Measurements from ENCODE around the gene PRKAR1B. TPM values are rescaled to one million over a fixed set of nuclear protein-coding genes. Genes with fewer than 3 reads are reported as not detected.

PRKAR1B gene
- total and polyA plus RNA-seq, 10 of the 15 experiments (the other 5 are each of a cell fraction or from before 2014, with no cell fraction given) = 1.4 to 45.6 (median 19.3) TPM

GRCh38 chr7:763762-764161, 36.7 kb upstream of the PRKAR1B start:
- Histone ChIP-seq H3K4me1 (ENCODE audit: control insufficient read depth, insufficient read depth, low read length) (no peaks in the 10 kb centered on the region), H3K4me3 (no peak overlapping the region), H3K27ac (ENCODE audit: control insufficient read depth, insufficient read depth) (no peak overlapping the region), H3K9ac (ENCODE audit: control insufficient read depth, insufficient read depth, low read length) (no peak overlapping the region), H4K20me1 (ENCODE audit: control insufficient read depth, insufficient read depth) (no peaks in the 10 kb centered on the region), H2AFZ (ENCODE audit: control insufficient read depth, low read depth, low read length) (no peak overlapping the region), H3K27me3 (replicated peaks in 1 of 2; ENCODE audit: control insufficient read depth in 2 of 2, insufficient read depth in 2 of 2, low read length in 1 of 2) (no peaks in the 10 kb centered on the region), H3K4me2 (ENCODE audit: control insufficient read depth, insufficient read depth) (no peak overlapping the region), H3K9me3 (replicated peaks; ENCODE audit: control insufficient read depth, insufficient read depth, low read length) (no peaks in the 10 kb centered on the region), H3K79me2 (ENCODE audit: control insufficient read depth, insufficient read depth, low read length) (no peaks in the 10 kb centered on the region), H3K36me3 (ENCODE audit: control insufficient read depth in 2 of 2, insufficient read depth in 2 of 2, low read length in 1 of 2) (peaks cover 9 to 23% of the 10 kb centered on the region in 2 experiments; a peak in 3 of 4 replicates)
- no peak for DNase-seq (ENCODE audit: low read depth, low spot score)
- no peak for FAIRE-seq
- SMC1A ChIA-PET (ENCODE audit: uncharacterized antibody, unreplicated experiment) = no interaction called here
- TF ChIP-seq, protein P1, sequence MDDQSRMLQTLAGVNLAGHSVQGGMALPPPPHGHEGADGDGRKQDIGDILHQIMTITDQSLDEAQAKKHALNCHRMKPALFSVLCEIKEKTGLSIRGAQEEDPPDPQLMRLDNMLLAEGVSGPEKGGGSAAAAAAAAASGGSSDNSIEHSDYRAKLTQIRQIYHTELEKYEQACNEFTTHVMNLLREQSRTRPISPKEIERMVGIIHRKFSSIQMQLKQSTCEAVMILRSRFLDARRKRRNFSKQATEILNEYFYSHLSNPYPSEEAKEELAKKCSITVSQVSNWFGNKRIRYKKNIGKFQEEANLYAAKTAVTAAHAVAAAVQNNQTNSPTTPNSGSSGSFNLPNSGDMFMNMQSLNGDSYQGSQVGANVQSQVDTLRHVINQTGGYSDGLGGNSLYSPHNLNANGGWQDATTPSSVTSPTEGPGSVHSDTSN (IDR thresholded peaks at IDR 0.05; ENCODE audit: insufficient replicate concordance, low read depth, low read length) = peak; percentile 15
- TF ChIP-seq MEF2A (IDR thresholded peaks at IDR 0.05; ENCODE audit: insufficient read depth, low read depth, low read length) (no peak), IKZF2 (IDR thresholded peaks at IDR 0.05) (no peak), SUPT20H (IDR thresholded peaks at IDR 0.05; ENCODE audit: borderline replicate concordance, control insufficient read depth, low read depth, low read length) (no peak), BMI1 (IDR thresholded peaks at IDR 0.05; ENCODE audit: borderline replicate concordance) (no peak), RELB (IDR thresholded peaks at IDR 0.05; ENCODE audit: low read depth) (no peak), PML (IDR thresholded peaks at IDR 0.05; ENCODE audit: low read length) (no peak), POLR2A (IDR thresholded peaks at IDR 0.05; ENCODE audit: low read depth, low read length) (no peak), GABPA (IDR thresholded peaks at IDR 0.05; ENCODE audit: low read depth) (no peak), ASH2L (IDR thresholded peaks at IDR 0.05; ENCODE audit: borderline replicate concordance, low read depth) (no peak), POU2F2 (IDR thresholded peaks at IDR 0.05; ENCODE audit: borderline replicate concordance, low read depth, low read length) (no peak), NBN (IDR thresholded peaks at IDR 0.05) (no peak), POLR2AphosphoS2 (IDR thresholded peaks at IDR 0.05; ENCODE audit: low read depth, low read length) (no peak), USF2 (IDR thresholded peaks at IDR 0.05; ENCODE audit: borderline replicate concordance, low read depth, low read length) (no peak)
- TF ChIP-seq, protein P2, sequence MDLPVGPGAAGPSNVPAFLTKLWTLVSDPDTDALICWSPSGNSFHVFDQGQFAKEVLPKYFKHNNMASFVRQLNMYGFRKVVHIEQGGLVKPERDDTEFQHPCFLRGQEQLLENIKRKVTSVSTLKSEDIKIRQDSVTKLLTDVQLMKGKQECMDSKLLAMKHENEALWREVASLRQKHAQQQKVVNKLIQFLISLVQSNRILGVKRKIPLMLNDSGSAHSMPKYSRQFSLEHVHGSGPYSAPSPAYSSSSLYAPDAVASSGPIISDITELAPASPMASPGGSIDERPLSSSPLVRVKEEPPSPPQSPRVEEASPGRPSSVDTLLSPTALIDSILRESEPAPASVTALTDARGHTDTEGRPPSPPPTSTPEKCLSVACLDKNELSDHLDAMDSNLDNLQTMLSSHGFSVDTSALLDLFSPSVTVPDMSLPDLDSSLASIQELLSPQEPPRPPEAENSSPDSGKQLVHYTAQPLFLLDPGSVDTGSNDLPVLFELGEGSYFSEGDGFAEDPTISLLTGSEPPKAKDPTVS (IDR thresholded peaks at IDR 0.05; ENCODE audit: low read depth, low read length) = no peak
- TF ChIP-seq, protein P3, sequence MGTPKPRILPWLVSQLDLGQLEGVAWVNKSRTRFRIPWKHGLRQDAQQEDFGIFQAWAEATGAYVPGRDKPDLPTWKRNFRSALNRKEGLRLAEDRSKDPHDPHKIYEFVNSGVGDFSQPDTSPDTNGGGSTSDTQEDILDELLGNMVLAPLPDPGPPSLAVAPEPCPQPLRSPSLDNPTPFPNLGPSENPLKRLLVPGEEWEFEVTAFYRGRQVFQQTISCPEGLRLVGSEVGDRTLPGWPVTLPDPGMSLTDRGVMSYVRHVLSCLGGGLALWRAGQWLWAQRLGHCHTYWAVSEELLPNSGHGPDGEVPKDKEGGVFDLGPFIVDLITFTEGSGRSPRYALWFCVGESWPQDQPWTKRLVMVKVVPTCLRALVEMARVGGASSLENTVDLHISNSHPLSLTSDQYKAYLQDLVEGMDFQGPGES (IDR thresholded peaks at IDR 0.05) = no peak
- TF ChIP-seq, protein P4, sequence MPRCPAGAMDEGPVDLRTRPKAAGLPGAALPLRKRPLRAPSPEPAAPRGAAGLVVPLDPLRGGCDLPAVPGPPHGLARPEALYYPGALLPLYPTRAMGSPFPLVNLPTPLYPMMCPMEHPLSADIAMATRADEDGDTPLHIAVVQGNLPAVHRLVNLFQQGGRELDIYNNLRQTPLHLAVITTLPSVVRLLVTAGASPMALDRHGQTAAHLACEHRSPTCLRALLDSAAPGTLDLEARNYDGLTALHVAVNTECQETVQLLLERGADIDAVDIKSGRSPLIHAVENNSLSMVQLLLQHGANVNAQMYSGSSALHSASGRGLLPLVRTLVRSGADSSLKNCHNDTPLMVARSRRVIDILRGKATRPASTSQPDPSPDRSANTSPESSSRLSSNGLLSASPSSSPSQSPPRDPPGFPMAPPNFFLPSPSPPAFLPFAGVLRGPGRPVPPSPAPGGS (IDR thresholded peaks at IDR 0.05; ENCODE audit: borderline replicate concordance, insufficient read depth, low read depth, low read length, poor library complexity, severe bottlenecking) = peak; percentile 72
- no peak for ATAC-seq
- POLR2A ChIA-PET = no interaction called here
- WGBS (ENCODE audit: insufficient coverage, insufficient replicate concordance, low lambda C conversion rate, missing lambda C conversion rate) = over 99% methylated on average over 19 of the region's 19 CpGs
- intact Hi-C loops (cut with micrococcal nuclease; ENCODE audit: unreplicated experiment) (no loop called here), in situ Hi-C loops (cut with MboI) (no loop called here)
- no TSS peak for BruUV-seq (replicated peaks)
- RAD21 ChIA-PET (ENCODE audit: unreplicated experiment) = no interaction called here
- CTCF ChIA-PET = no interaction called here

Measured in GM12878 (cell line).